ENCODE results near the gene TNFRSF8. TPM values are rescaled to one million over a fixed set of nuclear protein-coding genes. Genes with fewer than 3 reads are reported as not detected.
A peak's percentile ranks its signal among the peaks of the same experiment; 100 is the strongest.

The TNFRSF8 gene
- total RNA-seq, 2 experiments from 2014 or later: 1.5 to 1.8 TPM

DNA sequence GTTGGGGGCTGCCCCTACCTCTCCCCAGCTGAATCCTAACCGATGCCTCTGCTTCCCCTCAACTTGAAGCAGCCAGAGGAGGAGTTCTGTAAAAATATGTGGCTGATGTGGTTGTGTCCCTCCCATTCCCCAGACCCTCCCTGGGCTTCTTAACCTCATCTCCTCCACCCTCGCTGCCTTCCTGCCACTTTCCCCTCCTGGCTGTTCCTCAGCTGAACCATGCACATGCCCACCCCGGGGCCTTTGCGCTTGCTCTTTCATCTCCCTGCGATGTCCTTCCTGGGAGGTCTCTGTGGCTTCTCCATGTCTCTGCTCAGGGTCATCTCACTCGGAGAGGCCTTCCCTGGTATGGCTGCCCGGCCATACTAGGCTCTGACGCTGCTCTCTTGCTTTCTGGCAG lies 34.9 kb upstream of the TNFRSF8 start:
- CTCF ChIA-PET: interaction anchor here (1.3 kb wide), 1 partner anchor 23 kb away, joined by 4 read pairs; no protein-coding TSS in a partner anchor

GRCh38 chr1:12028957-12029511 lies 34.1 kb upstream of the TNFRSF8 start:
- peaks cover 31% of the 10 kb centered on the region for H3K36me3 Mint-ChIP-seq (ENCODE audit: low read depth)
- DNase-seq: no peak
- H3K4me1 Mint-ChIP-seq (ENCODE audit: low read depth): no peaks in the 10 kb centered on the region
- TF ChIP-seq, protein P1, sequence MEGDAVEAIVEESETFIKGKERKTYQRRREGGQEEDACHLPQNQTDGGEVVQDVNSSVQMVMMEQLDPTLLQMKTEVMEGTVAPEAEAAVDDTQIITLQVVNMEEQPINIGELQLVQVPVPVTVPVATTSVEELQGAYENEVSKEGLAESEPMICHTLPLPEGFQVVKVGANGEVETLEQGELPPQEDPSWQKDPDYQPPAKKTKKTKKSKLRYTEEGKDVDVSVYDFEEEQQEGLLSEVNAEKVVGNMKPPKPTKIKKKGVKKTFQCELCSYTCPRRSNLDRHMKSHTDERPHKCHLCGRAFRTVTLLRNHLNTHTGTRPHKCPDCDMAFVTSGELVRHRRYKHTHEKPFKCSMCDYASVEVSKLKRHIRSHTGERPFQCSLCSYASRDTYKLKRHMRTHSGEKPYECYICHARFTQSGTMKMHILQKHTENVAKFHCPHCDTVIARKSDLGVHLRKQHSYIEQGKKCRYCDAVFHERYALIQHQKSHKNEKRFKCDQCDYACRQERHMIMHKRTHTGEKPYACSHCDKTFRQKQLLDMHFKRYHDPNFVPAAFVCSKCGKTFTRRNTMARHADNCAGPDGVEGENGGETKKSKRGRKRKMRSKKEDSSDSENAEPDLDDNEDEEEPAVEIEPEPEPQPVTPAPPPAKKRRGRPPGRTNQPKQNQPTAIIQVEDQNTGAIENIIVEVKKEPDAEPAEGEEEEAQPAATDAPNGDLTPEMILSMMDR (IDR thresholded peaks at IDR 0.05): no peak
- CTCF ChIA-PET: interaction anchor here (1.3 kb wide), 1 partner anchor 24 kb away, joined by 4 read pairs; no protein-coding TSS in a partner anchor
- POLR2A ChIA-PET: interaction anchor here (1.5 kb wide), 1 partner anchor 10 kb away, joined by 4 read pairs; the partner anchor contains the start of gene MIIP
- intact Hi-C loops (cut with micrococcal nuclease): no loop called here
- no peak overlapping the region for H3K4me3 Mint-ChIP-seq
- ATAC-seq: no peak
- H3K27me3 Mint-ChIP-seq: no peaks in the 10 kb centered on the region
- no peak overlapping the region for H3K27ac Mint-ChIP-seq
- no peaks in the 10 kb centered on the region for H3K9me3 Mint-ChIP-seq

More for the DNA sequence above, 34.9 kb upstream of the TNFRSF8 start:
- no peak for ATAC-seq
- H3K27ac Mint-ChIP-seq: no peak overlapping the region
- peaks cover 31% of the 10 kb centered on the region for H3K36me3 Mint-ChIP-seq (ENCODE audit: low read depth)
- TF ChIP-seq, protein P1 (IDR thresholded peaks at IDR 0.05): no peak
- intact Hi-C loops (cut with micrococcal nuclease): no loop called here
- H3K9me3 Mint-ChIP-seq: no peaks in the 10 kb centered on the region
- no peaks in the 10 kb centered on the region for H3K4me1 Mint-ChIP-seq (ENCODE audit: low read depth)
- POLR2A ChIA-PET: interaction anchor here (1.5 kb wide), 1 partner anchor 118 kb away, joined by 5 read pairs; no protein-coding TSS in a partner anchor
- H3K27me3 Mint-ChIP-seq: no peaks in the 10 kb centered on the region
- DNase-seq: no peak
- no peak overlapping the region for H3K4me3 Mint-ChIP-seq

- ATAC-seq (no peak), DNase-seq (no peak)
- no peaks in the 10 kb centered on the region for H3K9me3 Mint-ChIP-seq
- CTCF ChIA-PET: interaction anchor here (1.3 to 1.9 kb wide), 3 partner anchors 27 to 50 kb away, joined by 3 to 5 read pairs (median 4); no protein-coding TSS in a partner anchor
- H3K4me1 Mint-ChIP-seq (ENCODE audit: low read depth): no peaks in the 10 kb centered on the region
- TF ChIP-seq, protein P1 (IDR thresholded peaks at IDR 0.05): no peak
- intact Hi-C loops (cut with micrococcal nuclease): no loop called here
- H3K36me3 Mint-ChIP-seq (ENCODE audit: low read depth): peaks cover 25% of the 10 kb centered on the region
- no peaks in the 10 kb centered on the region for H3K27me3 Mint-ChIP-seq
- H3K4me3 Mint-ChIP-seq: no peak overlapping the region
- H3K27ac Mint-ChIP-seq: no peak overlapping the region
- POLR2A ChIA-PET: interaction anchor here (1.5 to 3.3 kb wide), 2 partner anchors 10 to 121 kb away, joined by 4 to 38 read pairs; partner anchors contain the start of gene MIIP
Observed at GRCh38 chr1:12029720-12030339, 33.3 kb upstream of the TNFRSF8 start.

DNA sequence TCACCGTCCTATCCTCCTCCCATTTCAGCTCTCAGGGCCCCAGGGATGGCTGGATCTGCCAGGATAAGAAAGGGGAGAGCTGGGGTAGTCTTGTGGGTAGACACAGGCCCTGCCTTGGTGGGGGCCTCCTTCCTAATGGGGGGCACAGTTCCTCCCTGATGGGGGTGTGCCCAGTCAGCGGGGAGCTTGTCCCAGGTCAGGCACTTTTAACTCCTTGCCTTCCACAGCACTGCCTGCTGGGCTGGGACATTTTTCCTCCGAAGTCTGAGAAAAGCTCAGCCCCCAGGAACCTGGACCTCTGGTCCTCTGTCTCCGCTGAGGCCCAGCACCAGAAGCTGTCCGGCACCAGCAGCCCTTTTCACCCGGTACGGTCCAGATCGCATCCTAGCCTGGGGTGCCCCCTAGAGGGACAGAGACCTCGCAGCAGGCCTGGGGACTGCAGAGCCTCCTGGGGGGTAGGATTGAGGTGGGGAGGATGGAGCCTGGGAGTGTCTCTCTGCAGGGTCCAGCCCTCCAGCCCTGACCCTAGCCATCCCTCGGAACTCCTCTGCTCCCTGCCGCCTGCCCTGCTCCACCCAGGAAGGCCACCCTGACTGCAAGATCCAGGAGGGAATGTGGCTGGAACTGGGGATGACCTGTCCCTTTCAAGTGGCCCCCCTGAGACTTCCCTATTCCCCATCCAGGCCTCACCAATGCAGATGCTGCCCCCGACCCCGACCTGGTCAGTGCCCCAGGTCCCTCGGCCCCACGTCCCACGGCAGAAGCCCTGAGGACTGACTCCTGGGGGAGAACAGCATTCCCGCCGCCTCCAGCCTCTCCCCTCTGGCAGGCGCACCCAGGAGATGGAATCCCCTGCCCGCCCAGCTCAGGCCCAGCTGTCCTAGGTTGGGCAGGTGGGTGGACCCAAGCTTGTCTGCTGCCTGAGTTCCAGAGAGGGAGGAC lies 31.8 kb upstream of the TNFRSF8 start:
- POLR2A ChIA-PET: interaction anchor here (1.0 to 3.3 kb wide), 3 partner anchors 15 to 123 kb away, joined by 3 to 38 read pairs (median 5); partner anchors contain the start of gene MFN2
- TF ChIP-seq, protein P1 (IDR thresholded peaks at IDR 0.05): peak; percentile 69
- Mint-ChIP-seq H3K27me3 (no peaks in the 10 kb centered on the region), H3K4me3 (no peak overlapping the region), H3K4me1 (ENCODE audit: low read depth) (no peaks in the 10 kb centered on the region), H3K27ac (no peak overlapping the region), H3K9me3 (no peaks in the 10 kb centered on the region), H3K36me3 (ENCODE audit: low read depth) (peaks cover 19% of the 10 kb centered on the region)
- CTCF ChIA-PET: interaction anchor here (0.6 to 2.6 kb wide), 17 partner anchors 8 to 194 kb away, joined by 3 to 9 read pairs (median 4); partner anchors contain the start of gene MIIP
- ATAC-seq: peak; percentile 96
- DNase-seq: peak; percentile 67
- intact Hi-C loops (cut with micrococcal nuclease): no loop called here
